ENCODE measurements around the gene CIPC. TPM values are rescaled to one million over a fixed set of nuclear protein-coding genes. Genes with fewer than 3 reads are reported as not detected.

CIPC gene
- total RNA-seq, 1 donor from 2014 or later = 43.2 TPM

DNA sequence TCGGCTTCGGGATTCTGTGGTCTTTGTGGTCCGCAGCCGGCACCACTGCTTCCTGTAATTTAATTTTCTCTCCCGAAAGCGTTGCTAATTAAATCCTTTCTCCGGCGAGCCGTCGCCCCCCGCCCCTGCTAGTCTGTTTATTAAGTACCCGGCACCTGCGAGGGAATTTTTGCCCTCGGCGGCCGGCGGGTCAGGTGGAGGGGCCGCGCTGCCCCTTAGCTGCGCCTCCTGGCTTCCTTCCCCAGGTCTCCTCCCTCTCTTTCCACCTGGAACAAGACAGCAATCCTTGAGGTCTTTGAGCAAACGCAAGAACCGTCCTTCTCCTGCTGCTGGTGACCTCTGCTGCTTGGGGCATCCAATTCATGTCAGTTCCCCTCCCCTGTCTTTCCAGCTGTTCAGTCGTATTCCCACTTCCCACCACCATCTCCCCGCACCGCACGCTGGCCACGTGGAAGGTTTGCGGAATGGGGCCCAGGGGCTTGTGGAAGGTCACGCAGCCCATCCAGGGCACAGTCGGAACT is 27.3 kb downstream of the CIPC start:
- no peak overlapping the region for H3K27ac ChIP-seq
- TF ChIP-seq, protein P1, sequence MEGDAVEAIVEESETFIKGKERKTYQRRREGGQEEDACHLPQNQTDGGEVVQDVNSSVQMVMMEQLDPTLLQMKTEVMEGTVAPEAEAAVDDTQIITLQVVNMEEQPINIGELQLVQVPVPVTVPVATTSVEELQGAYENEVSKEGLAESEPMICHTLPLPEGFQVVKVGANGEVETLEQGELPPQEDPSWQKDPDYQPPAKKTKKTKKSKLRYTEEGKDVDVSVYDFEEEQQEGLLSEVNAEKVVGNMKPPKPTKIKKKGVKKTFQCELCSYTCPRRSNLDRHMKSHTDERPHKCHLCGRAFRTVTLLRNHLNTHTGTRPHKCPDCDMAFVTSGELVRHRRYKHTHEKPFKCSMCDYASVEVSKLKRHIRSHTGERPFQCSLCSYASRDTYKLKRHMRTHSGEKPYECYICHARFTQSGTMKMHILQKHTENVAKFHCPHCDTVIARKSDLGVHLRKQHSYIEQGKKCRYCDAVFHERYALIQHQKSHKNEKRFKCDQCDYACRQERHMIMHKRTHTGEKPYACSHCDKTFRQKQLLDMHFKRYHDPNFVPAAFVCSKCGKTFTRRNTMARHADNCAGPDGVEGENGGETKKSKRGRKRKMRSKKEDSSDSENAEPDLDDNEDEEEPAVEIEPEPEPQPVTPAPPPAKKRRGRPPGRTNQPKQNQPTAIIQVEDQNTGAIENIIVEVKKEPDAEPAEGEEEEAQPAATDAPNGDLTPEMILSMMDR (IDR thresholded peaks at IDR 0.05) = peak in 1 of 3 experiments; percentile 13
- TF ChIP-seq POLR2A (IDR thresholded peaks at IDR 0.05) = no peak
- DNase-seq (ENCODE audit: extremely low spot score in 2 of 2) = no peak
- H3K36me3 ChIP-seq = no peaks in the 10 kb centered on the region
- peak overlapping the region; percentile 42 to 45 for H3K4me3 ChIP-seq
- H3K4me1 ChIP-seq = peaks cover 41% of the 10 kb centered on the region
- H3K9me3 ChIP-seq = no peaks in the 10 kb centered on the region
- H3K27me3 ChIP-seq = no peaks in the 10 kb centered on the region
- intact Hi-C loops (cut with DNase I) = no loop called here

DNA sequence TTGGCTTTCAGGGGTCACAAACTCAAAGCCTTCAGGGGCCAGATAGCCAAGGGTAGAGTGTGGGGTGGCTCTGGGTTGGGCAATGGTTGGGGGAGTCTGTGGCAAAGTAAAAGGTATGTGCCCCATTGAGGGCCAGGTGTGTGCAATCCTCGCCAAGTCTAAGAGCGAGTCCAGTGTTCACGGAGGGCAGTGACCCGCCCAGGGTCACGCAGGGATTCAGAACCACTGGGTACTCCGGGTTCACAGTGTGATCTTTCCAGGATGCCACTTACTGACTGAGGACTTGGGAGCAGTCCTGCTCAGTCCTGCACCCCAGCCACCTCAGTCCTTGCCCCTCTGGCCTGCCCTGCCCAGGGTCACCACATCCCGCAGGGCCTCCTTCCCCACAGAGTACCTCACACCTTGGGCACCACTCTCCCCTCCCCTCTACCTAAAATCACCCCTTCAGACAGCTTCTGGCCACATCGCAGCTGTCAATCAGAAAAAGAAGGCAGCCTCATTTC is 27.8 kb downstream of the CIPC start:
- no peak for DNase-seq (ENCODE audit: extremely low spot score in 2 of 2)
- intact Hi-C loops (cut with DNase I) = no loop called here
- TF ChIP-seq POLR2AphosphoS5 (IDR thresholded peaks at IDR 0.05; ENCODE audit: insufficient read depth in 1 of 2, low read depth in 1 of 2) = no peak
- Histone ChIP-seq H3K9me3 (no peaks in the 10 kb centered on the region), H3K27ac (no peak overlapping the region), H3K4me3 (no peak overlapping the region), H3K27me3 (no peaks in the 10 kb centered on the region), H3K36me3 (no peaks in the 10 kb centered on the region), H3K4me1 (peaks cover 38% of the 10 kb centered on the region)

DNA sequence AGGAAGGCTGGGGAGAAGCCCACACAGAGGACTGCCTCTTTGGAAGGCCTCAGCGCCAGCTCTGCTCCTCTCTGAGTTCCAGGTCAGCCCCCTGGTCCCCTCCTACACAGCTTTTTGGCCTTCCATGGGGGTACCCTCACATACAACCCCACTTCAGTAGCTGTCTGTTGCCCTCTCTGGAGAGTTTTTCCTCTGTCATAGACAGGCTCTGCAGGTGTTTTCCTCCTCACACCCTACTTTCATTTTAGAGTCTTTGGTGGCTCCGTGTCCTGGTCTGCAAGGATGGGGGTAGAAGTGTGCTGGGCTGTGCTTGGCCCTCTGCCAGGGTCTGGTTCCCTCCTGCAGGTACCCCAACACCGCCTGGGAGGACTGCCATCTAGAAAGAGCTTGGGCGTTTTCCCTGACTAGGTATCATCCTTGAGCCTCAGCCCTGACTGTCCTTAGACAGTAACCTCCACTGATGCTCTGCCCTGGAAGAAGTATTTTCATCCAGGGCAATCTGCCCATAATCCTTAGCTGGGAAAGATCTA is 28.5 kb downstream of the CIPC start:
- no peaks in the 10 kb centered on the region for H3K27me3 ChIP-seq

DNA sequence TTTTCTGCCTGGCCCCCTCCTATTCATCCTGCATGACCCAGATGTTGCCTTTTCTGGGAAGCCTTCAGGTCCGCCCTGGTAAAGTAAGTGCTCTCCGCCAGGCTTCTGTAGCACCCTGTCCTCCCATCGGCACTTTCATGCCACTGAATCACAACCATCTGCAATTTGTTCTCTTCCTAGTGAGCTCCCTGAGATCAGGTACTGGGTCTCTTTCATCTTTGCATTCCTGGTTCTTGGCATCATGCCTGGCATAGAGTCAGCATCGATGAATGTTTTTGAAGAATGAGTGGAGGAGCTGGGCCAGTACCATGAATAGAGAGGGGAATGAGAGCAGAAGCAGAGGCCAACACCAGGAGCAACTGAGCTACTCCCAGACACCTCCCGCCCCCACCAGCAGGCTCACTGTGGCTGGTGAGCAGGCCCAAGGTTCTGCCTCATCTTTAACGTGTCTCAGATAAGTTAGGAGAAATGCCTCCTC is 30.4 kb downstream of the CIPC start:
- TF ChIP-seq, protein P1 (IDR thresholded peaks at IDR 0.05) = no peak
- TF ChIP-seq POLR2AphosphoS5 (IDR thresholded peaks at IDR 0.05; ENCODE audit: insufficient read depth in 1 of 2, low read depth in 1 of 2) (no peak), POLR2A (IDR thresholded peaks at IDR 0.05) (no peak)
- Histone ChIP-seq H3K4me3 (no peak overlapping the region), H3K27me3 (no peaks in the 10 kb centered on the region), H3K36me3 (no peaks in the 10 kb centered on the region), H3K4me1 (peaks cover 18% of the 10 kb centered on the region), H3K27ac (no peak overlapping the region), H3K9me3 (no peaks in the 10 kb centered on the region)
- intact Hi-C loops (cut with DNase I) = no loop called here
- DNase-seq (ENCODE audit: extremely low spot score in 2 of 2) = no peak

More for the DNA sequence above, 28.5 kb downstream of the CIPC start:
- H3K4me1 ChIP-seq = peaks cover 32% of the 10 kb centered on the region
- TF ChIP-seq, protein P1 (IDR thresholded peaks at IDR 0.05) = no peak
- TF ChIP-seq POLR2AphosphoS5 (IDR thresholded peaks at IDR 0.05; ENCODE audit: insufficient read depth in 1 of 2, low read depth in 1 of 2) (no peak), POLR2A (IDR thresholded peaks at IDR 0.05) (no peak)
- H3K27ac ChIP-seq = no peak overlapping the region
- H3K36me3 ChIP-seq = no peaks in the 10 kb centered on the region
- H3K9me3 ChIP-seq = no peaks in the 10 kb centered on the region
- intact Hi-C loops (cut with DNase I) = no loop called here
- no peak overlapping the region for H3K4me3 ChIP-seq
- no peak for DNase-seq (ENCODE audit: extremely low spot score in 2 of 2)

DNA sequence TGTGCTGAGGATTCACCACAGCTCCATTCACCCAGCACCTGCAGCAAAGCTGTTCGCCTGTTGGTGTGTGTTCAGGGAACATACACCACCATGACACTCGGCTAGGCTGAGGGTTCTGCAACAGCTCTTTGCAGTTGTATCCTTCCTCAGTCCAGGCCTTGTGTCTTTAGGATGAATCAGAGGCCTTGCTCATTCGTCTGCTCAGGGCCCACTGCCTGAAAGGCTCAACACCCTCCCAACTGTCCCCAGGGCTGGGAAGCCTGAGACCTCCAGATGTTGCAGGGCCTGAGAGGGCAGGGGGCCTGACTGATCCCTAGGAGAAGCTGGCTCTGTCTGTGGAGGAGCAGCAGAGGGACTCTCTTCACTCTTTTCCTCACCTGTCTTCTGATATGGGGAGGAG is 32.3 kb downstream of the CIPC start:
- Histone ChIP-seq H3K27ac (no peak overlapping the region), H3K36me3 (no peaks in the 10 kb centered on the region), H3K4me1 (peaks cover 1% of the 10 kb centered on the region), H3K4me3 (no peak overlapping the region), H3K27me3 (no peaks in the 10 kb centered on the region), H3K9me3 (no peaks in the 10 kb centered on the region)
- TF ChIP-seq, protein P1 (IDR thresholded peaks at IDR 0.05) = no peak
- TF ChIP-seq POLR2AphosphoS5 (IDR thresholded peaks at IDR 0.05; ENCODE audit: insufficient read depth in 1 of 2, low read depth in 1 of 2) = no peak
- TF ChIP-seq POLR2A (IDR thresholded peaks at IDR 0.05) = no peak
- intact Hi-C loops (cut with DNase I) = no loop called here
- DNase-seq (ENCODE audit: extremely low spot score in 2 of 2) = no peak
